GM23338 (cell line): ENCODE data around the gene KRT2.

Source experiments
- CTCF ChIP-seq, 2 experiments: fragments of 200-600 bp in 1 of 2; sonication (generic) in 1 of 2; conservative IDR thresholded peaks; 2 replicates each; pipeline versions ENCODE4 v1.5.1 to v1.6.1; 2016 to 2017; ENCODE audit warnings: antibody characterized with exemption in 2 of 2, low read depth in 2 of 2, mild to moderate bottlenecking in 2 of 2, moderate library complexity in 1 of 2
- ETS1 ChIP-seq: IDR thresholded peaks from 2 replicates; pipeline ENCODE4 v1.6.1; 2016; ENCODE audit warnings: antibody characterized with exemption
- NANOG ChIP-seq: IDR thresholded peaks from 2 replicates; pipeline ENCODE4 v1.6.1; 2016; ENCODE audit warnings: antibody characterized with exemption, borderline replicate concordance

- TF ChIP-seq CTCF (conservative IDR thresholded peaks at IDR 0.05; ENCODE audit: low read depth in 2 of 2), result no peak
- no peak for TF ChIP-seq ETS1
- no peak for TF ChIP-seq NANOG
Observed at GRCh38 chr12:52630008-52630500, 22.0 kb downstream of the KRT2 start.
